ENCODE results near the gene DGKD. TPM values are rescaled to one million over a fixed set of nuclear protein-coding genes. Genes with fewer than 3 reads are reported as not detected.

The DGKD gene
- total and polyA plus RNA-seq, 7 donors = 59.4 to 365 (median 173) TPM

- DNase-seq (peak; percentile 70 to 82), ATAC-seq (peak; percentile 68 to 76 (median 73))
- WGBS, 3 donors = 20 to 36% (median 29%) methylated on average over 9 of the region's 9 CpGs
- H3K4me1 ChIP-seq = peaks cover 60% of the 10 kb centered on the region
- H3K4me3 ChIP-seq = peak overlapping the region; percentile 24
- H3K27me3 ChIP-seq (ENCODE audit: insufficient read depth in 3 of 3, low read length in 2 of 3) = no peaks in the 10 kb centered on the region
- H3K9me3 ChIP-seq = peaks cover 10% of the 10 kb centered on the region
- peak overlapping the region; percentile 96 for H3K27ac ChIP-seq
- no peak for TF ChIP-seq CTCF (IDR thresholded peaks at IDR 0.05)
- intact Hi-C loops (cut with DNase I) = no loop called here
- H3K36me3 ChIP-seq (ENCODE audit: insufficient read depth in 1 of 2, low read depth in 1 of 2) = no peaks in the 10 kb centered on the region
Measured at GRCh38 chr2:233413559-233414272, 59.4 kb downstream of the DGKD start.

DNA sequence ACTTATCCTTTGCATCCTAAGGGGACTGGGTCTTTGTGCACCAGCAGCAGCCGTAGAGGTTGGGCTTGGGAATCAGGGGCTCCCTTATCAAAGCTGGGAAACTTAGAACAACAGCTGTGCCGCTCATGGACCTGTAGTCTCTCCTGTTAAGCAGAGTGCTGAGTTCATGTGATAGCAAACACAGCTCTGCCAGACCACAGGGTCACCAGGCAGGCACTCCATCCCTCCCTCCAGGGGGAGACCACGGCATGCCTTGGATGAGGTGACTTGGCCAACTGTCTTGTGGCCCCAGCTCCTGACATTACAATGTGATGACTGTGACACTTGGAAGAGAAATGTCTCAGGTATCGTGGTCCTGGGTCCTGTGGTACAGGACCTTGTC is 60.0 kb downstream of the DGKD start:
- Histone ChIP-seq H3K27me3 (ENCODE audit: insufficient read depth in 3 of 3, low read length in 2 of 3) (no peaks in the 10 kb centered on the region), H3K36me3 (ENCODE audit: insufficient read depth in 1 of 2, low read depth in 1 of 2) (no peaks in the 10 kb centered on the region), H3K27ac (peak overlapping the region; percentile 96), H3K9me3 (peaks cover 10% of the 10 kb centered on the region), H3K4me3 (peak overlapping the region; percentile 37), H3K4me1 (peaks cover 55% of the 10 kb centered on the region)
- ATAC-seq (peak; percentile 58 to 76 (median 74)), DNase-seq (peak; percentile 42 to 74)
- intact Hi-C loops (cut with DNase I) = no loop called here
- 28 to 62% (median 38%) methylated on average over 4 of the region's 4 CpGs for WGBS, 3 donors
- no peak for TF ChIP-seq CTCF (IDR thresholded peaks at IDR 0.05)

- H3K4me3 ChIP-seq = peak overlapping the region; percentile 37
- WGBS, 3 donors = 25 to 56% (median 29%) methylated on average over 5 of the region's 5 CpGs
- H3K36me3 ChIP-seq (ENCODE audit: insufficient read depth in 1 of 2, low read depth in 1 of 2) = no peaks in the 10 kb centered on the region
- H3K9me3 ChIP-seq = peaks cover 10% of the 10 kb centered on the region
- peak overlapping the region; percentile 96 for H3K27ac ChIP-seq
- ATAC-seq = peak; percentile 68 to 79 (median 71)
- intact Hi-C loops (cut with DNase I) = no loop called here
- H3K4me1 ChIP-seq = peaks cover 55% of the 10 kb centered on the region
- DNase-seq = peak; percentile 75 to 91
- no peaks in the 10 kb centered on the region for H3K27me3 ChIP-seq (ENCODE audit: insufficient read depth in 3 of 3, low read length in 2 of 3)
- no peak for TF ChIP-seq CTCF (IDR thresholded peaks at IDR 0.05)
Measured at GRCh38 chr2:233414777-233415570, 60.7 kb downstream of the DGKD start.

- Histone ChIP-seq H3K27me3 (ENCODE audit: insufficient read depth in 3 of 3, low read length in 2 of 3) (no peaks in the 10 kb centered on the region), H3K4me3 (no peak overlapping the region), H3K9me3 (peaks cover 8% of the 10 kb centered on the region), H3K27ac (peak overlapping the region; percentile 96), H3K36me3 (ENCODE audit: insufficient read depth in 1 of 2, low read depth in 1 of 2) (peaks cover 0 to 2% of the 10 kb centered on the region in 2 donors), H3K4me1 (peaks cover 55% of the 10 kb centered on the region)
- no peak for TF ChIP-seq CTCF (IDR thresholded peaks at IDR 0.05)
- DNase-seq (no peak), ATAC-seq (no peak)
- intact Hi-C loops (cut with DNase I) = no loop called here
- 86 to 96% (median 89%) methylated on average over 3 of the region's 3 CpGs for WGBS, 3 donors
Measured at GRCh38 chr2:233416199-233416598, 61.9 kb downstream of the DGKD start.
